Mucosa of descending colon (tissue), 3 donors: ENCODE measurements around the gene FIG4. TPM values are rescaled to one million over a fixed set of nuclear protein-coding genes. Genes with fewer than 3 reads are reported as not detected.

Experiments used
- ATAC-seq: fragments of 200-7000 bp; cut with Tn5 transposase; one replicate; pipeline ENCODE4 v1.9.1; 2020; ENCODE audit warnings: mild to moderate bottlenecking, moderate library complexity
- DNase-seq, 3 donors: peaks; one replicate each; pipeline ENCODE4 v3.0.0-alpha.2; 2020
- H3K36me3 ChIP-seq: fragments of 200-600 bp; one replicate; pipeline ENCODE4 v1.8.0; 2021; ENCODE audit warnings: low read depth, mild to moderate bottlenecking
- H3K4me1 ChIP-seq: fragments of 200-600 bp; one replicate; pipeline ENCODE4 v1.8.0; 2021; ENCODE audit warnings: low read depth, mild to moderate bottlenecking
- H3K4me3 ChIP-seq: fragments of 200-600 bp; one replicate; pipeline ENCODE4 v1.8.0; 2021; ENCODE audit warnings: mild to moderate bottlenecking
- H3K9me3 ChIP-seq: fragments of 200-600 bp; one replicate; pipeline ENCODE4 v1.8.0; 2021; ENCODE audit warnings: mild to moderate bottlenecking
- CTCF ChIP-seq: fragments of 200-600 bp; IDR thresholded peaks from one replicate; pipeline ENCODE4 v1.8.0; 2022; ENCODE audit warnings: antibody characterized with exemption, mild to moderate bottlenecking
- intact Hi-C, 2 donors: fragments of 100-400 bp; cut with DNase I in 1 of 2; cut with micrococcal nuclease in 1 of 2; formaldehyde crosslinking; loops; one replicate each; pipeline versions ENCODE4 v1.11.0 to v1.11.1; 2022; cut with DNase I, micrococcal nuclease
- total RNA-seq, 3 donors: library from RNA; stranded (reverse); fragmentation: NEBNext Ultra II Directional in 2 of 3; extraction: Animal tissue kit (Norgen Biotek cat#: 25700) in 2 of 3; gene quantifications; one replicate each; pipeline versions ENCODE4 v1.2.1 to v1.2.4, GENCODE V29; 2021 to 2023
- donor health status: DM: no; HTN: no; CAD: no; lungs with moderate emphysema.
- donor health status: DM: no; HTN: no; CAD: no.
- donor health status: DM: no; HTN: yes; CAD: no.

Gene FIG4
- total RNA-seq, 3 donors from 2014 or later: 14.9 to 18.6 (median 15.9) TPM

DNA sequence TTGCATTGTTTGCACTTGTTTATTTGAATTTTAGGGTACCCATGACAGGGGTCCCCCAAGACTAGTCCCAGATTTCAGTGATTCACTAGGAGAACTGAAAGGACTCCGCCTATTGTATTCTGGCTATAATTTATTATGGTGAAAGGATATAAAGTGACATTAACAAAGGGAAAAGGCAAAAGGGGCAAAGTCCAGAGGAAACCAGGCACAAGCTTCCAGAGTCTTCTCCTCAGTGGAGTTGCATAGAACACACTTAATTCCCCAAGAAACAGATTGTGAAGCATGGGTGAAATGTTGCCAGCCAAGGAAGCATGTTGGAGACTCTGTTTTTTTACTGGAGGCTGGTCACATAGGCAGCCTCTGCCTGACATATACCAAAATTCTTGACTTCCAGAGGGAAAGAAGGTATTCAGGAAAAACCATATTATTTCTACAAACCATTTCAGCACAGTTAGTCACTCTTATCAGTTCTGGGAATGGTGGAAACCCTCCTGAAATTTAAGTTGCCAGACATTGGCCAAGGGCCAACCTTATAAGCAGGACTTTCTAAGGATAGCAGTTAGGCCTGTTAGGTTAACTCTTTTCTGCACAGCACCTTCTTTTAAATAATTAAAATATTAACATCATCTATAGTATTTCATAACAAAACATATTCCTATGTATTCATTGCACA lies 71.8 kb downstream of the FIG4 start:
- intact Hi-C loops: no loop called here
- DNase-seq: peak in 1 of 3 donors; percentile 27
- no peaks in the 10 kb centered on the region for H3K4me1 ChIP-seq
- H3K9me3 ChIP-seq: no peaks in the 10 kb centered on the region
- H3K36me3 ChIP-seq: no peaks in the 10 kb centered on the region
- no peak for TF ChIP-seq CTCF
- no peak overlapping the region for H3K4me3 ChIP-seq
- peak; percentile 71 for ATAC-seq

GRCh38 chr6:109766167-109766566 lies 75.1 kb downstream of the FIG4 start:
- no peak for TF ChIP-seq CTCF
- H3K9me3 ChIP-seq: no peaks in the 10 kb centered on the region
- H3K4me3 ChIP-seq: no peak overlapping the region
- intact Hi-C loops: no loop called here
- no peaks in the 10 kb centered on the region for H3K36me3 ChIP-seq
- DNase-seq (no peak), ATAC-seq (no peak)
- H3K4me1 ChIP-seq: no peaks in the 10 kb centered on the region

DNA sequence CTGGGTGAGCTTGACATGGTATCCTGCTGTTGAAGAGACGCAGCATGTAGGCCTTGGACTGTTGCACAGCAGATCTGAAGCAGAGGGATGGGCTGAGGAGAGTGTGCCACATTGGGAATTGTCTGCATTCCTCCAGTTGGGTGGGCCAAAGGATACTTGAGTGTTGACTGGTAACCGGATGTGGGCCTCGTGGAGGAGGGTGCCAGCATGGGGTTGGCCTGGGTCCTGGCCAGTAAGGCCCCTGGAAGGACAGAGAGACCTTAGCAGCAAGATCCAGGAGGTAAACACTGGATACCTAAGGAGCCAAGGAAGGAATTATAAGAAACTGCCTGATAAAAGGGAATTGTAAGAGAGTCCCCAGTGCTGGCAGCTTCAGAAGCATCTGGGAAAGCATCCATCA lies 76.9 kb downstream of the FIG4 start:
- no peaks in the 10 kb centered on the region for H3K36me3 ChIP-seq
- no peak overlapping the region for H3K4me3 ChIP-seq
- ATAC-seq: no peak
- H3K4me1 ChIP-seq: no peaks in the 10 kb centered on the region
- no peak for DNase-seq
- no peaks in the 10 kb centered on the region for H3K9me3 ChIP-seq
- intact Hi-C loops: no loop called here
- TF ChIP-seq CTCF: no peak

DNA sequence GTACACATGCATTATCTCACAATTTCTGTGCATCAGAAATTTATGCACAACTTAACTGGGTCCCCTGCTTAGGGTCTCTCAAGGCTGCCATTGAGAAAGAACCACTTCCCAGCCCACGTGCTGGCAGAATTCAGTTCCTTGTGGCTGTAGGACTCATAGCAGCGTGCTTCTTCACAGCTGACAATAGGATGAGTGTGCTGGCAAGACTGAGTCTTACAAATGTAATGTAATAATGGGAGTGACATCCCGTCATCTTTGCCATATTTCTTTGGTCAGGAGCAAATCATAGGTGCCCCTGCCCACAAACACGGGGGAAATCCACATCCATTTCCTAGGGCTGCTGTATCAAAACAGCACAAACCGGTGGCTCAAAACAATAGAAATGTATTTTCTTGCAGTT lies 77.4 kb downstream of the FIG4 start:
- ATAC-seq (no peak), DNase-seq (no peak)
- no peaks in the 10 kb centered on the region for H3K9me3 ChIP-seq
- no peaks in the 10 kb centered on the region for H3K4me1 ChIP-seq
- no peak for TF ChIP-seq CTCF
- intact Hi-C loops: no loop called here
- no peaks in the 10 kb centered on the region for H3K36me3 ChIP-seq
- no peak overlapping the region for H3K4me3 ChIP-seq

DNA sequence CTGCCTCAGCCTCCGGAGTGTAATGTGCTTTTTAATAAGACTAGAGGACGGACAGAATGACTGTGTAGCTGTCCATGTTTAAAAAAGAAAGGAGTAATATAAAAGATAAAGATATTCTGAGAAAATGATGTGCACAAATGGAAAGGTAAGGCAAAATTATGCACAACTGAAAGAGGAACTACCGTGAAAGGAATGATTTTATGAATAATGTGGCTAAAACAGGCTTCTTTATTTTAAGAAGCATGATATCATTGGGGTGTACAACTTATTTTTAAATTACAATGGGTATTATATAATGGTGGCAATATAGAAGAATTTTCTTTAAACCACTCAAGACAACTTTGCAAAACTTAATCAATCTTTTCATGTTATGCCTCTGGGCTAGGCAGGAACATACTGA lies 78.1 kb downstream of the FIG4 start:
- DNase-seq: no peak
- ATAC-seq: no peak
- intact Hi-C loops: no loop called here
- H3K4me1 ChIP-seq: no peaks in the 10 kb centered on the region
- no peaks in the 10 kb centered on the region for H3K9me3 ChIP-seq
- TF ChIP-seq CTCF: no peak
- H3K4me3 ChIP-seq: no peak overlapping the region
- no peaks in the 10 kb centered on the region for H3K36me3 ChIP-seq

- ATAC-seq (no peak), DNase-seq (no peak)
- intact Hi-C loops: no loop called here
- Histone ChIP-seq H3K4me3 (no peak overlapping the region), H3K9me3 (no peaks in the 10 kb centered on the region), H3K4me1 (no peaks in the 10 kb centered on the region), H3K36me3 (no peaks in the 10 kb centered on the region)
- TF ChIP-seq CTCF: no peak
These were observed 79.0 kb downstream of the FIG4 start for GRCh38 chr6:109770047-109770446.
